Measurements from ENCODE around the gene TSHZ1. TPM values are rescaled to one million over a fixed set of nuclear protein-coding genes. Genes with fewer than 3 reads are reported as not detected.
A peak's percentile ranks its signal among the peaks of the same experiment; 100 is the strongest.

TSHZ1 gene
- total and polyA plus RNA-seq, 5 donors from 2014 or later = 1.1 to 16.4 (median 1.5) TPM

DNA sequence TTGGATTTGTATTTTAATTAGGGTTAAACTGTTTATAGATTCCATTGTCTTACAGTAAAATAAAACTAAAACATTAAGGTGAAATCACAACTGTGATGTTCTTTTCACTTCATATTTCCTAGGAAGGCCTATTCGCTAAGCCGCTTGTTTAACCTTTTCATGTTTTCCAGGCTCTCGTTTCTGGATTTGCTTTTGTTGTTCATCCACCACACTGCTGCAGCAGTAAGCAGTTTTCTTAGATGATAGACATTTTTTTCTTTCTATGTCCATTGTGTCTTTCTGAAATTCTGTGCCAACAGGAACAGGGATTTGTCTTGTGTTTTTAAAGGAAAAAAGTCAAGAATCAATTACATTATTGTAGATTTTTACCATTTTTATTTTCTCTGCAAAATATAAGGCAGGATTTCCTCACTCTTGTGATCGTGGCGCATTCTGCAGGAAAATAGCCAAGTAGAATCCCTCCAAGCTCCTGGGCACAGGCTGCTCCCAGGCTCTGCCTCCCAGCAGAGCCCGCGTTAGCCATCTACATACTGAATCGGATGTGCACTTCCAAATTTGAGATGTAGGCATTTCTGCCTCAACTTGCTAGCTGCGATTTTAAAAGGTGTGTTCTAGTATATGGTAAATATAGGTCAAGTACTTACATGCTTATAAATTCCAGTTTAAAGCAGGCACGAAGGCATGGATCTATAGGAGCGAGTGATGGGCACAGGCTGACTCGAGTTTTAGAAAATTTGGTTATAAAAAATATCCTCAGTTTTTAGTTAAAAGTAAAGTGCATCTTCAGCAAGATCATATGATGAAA, 10.2 kb downstream of the TSHZ1 start:
- peak overlapping the region in 1 of 4 donors; percentile 51 for H3K4me3 Mint-ChIP-seq
- peaks cover 4% of the 10 kb centered on the region for H3K27me3 Mint-ChIP-seq
- ATAC-seq (ENCODE audit: low read depth in 2 of 2) (no peak), DNase-seq (no peak)
- H3K27ac Mint-ChIP-seq = no peak overlapping the region
- no peak overlapping the region for H3K27ac ChIP-seq (ENCODE audit: insufficient read depth, low read length, poor library complexity, severe bottlenecking)
- H3K9me3 ChIP-seq (ENCODE audit: control insufficient read depth in 2 of 2, low read length in 2 of 2) = no peaks in the 10 kb centered on the region
- no peaks in the 10 kb centered on the region for H3K27me3 ChIP-seq (ENCODE audit: control insufficient read depth, insufficient read depth, low read length)
- no peaks in the 10 kb centered on the region for H3K36me3 ChIP-seq (ENCODE audit: control insufficient read depth, insufficient read depth, low read length)
- H3K4me1 ChIP-seq (ENCODE audit: control insufficient read depth, insufficient read depth, low read length, poor library complexity, severe bottlenecking) = peaks cover 3% of the 10 kb centered on the region
- no peak overlapping the region for H3K4me3 ChIP-seq (ENCODE audit: low read depth, low read length)
- no peaks in the 10 kb centered on the region for H3K9me3 Mint-ChIP-seq
- peaks cover 19 to 52% (median 39%) of the 10 kb centered on the region in 4 donors for H3K4me1 Mint-ChIP-seq
- peaks cover 3% of the 10 kb centered on the region for H3K36me3 Mint-ChIP-seq

DNA sequence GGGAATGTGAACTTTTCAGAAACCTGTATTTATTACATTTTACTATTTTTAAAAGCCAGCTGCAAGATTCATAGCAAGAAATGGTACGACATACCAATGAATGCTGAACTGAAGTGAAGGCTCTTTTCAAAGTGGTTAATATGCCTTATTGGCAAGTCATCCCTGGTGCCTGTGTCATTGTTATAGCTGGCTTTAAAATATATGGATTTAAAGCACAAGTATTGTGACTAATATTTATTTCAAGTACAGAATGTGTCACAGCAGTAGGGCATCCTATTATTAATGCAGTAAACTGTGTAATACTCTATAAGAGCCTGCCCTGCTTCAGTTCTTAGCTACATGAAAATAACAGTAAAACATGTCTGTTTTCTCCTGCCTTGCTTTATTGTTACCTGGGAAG, 10.8 kb downstream of the TSHZ1 start:
- Histone ChIP-seq H3K36me3 (ENCODE audit: control insufficient read depth, insufficient read depth, low read length) (no peaks in the 10 kb centered on the region), H3K27me3 (ENCODE audit: control insufficient read depth, insufficient read depth, low read length) (no peaks in the 10 kb centered on the region), H3K9me3 (ENCODE audit: control insufficient read depth in 2 of 2, low read length in 2 of 2) (no peaks in the 10 kb centered on the region), H3K4me1 (ENCODE audit: control insufficient read depth, insufficient read depth, low read length, poor library complexity, severe bottlenecking) (no peaks in the 10 kb centered on the region), H3K27ac (ENCODE audit: insufficient read depth, low read length, poor library complexity, severe bottlenecking) (no peak overlapping the region), H3K4me3 (ENCODE audit: low read depth, low read length) (no peak overlapping the region)
- Mint-ChIP-seq H3K4me3 (no peak overlapping the region), H3K9me3 (no peaks in the 10 kb centered on the region), H3K36me3 (peaks cover 3% of the 10 kb centered on the region), H3K27ac (no peak overlapping the region), H3K4me1 (peaks cover 19 to 49% (median 36%) of the 10 kb centered on the region in 4 donors), H3K27me3 (peaks cover 4% of the 10 kb centered on the region)
- ATAC-seq (ENCODE audit: low read depth in 2 of 2) (no peak), DNase-seq (no peak)

DNA sequence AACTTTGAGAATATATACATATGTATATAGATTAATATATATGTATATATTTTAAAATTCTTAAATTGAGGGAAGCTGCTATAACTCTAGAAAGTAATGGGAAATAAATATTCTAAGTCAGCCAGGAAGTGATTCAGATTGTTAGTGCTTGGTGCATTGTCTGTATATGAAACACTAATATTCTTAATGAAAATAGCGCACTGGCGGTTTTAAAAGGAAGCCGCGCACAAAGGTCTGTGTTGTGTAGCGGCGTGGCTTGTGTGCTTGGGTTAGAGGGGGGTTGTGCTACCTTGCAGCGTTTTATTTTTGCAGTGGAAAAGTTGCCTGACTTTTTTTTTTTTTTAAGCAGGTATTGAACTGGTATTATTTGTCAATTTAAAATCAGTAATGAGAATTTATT, 11.3 kb downstream of the TSHZ1 start:
- Histone ChIP-seq H3K27ac (ENCODE audit: insufficient read depth, low read length, poor library complexity, severe bottlenecking) (no peak overlapping the region), H3K4me3 (ENCODE audit: low read depth, low read length) (no peak overlapping the region), H3K36me3 (ENCODE audit: control insufficient read depth, insufficient read depth, low read length) (no peaks in the 10 kb centered on the region), H3K27me3 (ENCODE audit: control insufficient read depth, insufficient read depth, low read length) (no peaks in the 10 kb centered on the region), H3K9me3 (ENCODE audit: control insufficient read depth in 2 of 2, low read length in 2 of 2) (no peaks in the 10 kb centered on the region), H3K4me1 (ENCODE audit: control insufficient read depth, insufficient read depth, low read length, poor library complexity, severe bottlenecking) (no peaks in the 10 kb centered on the region)
- peak overlapping the region in 3 of 4 donors; percentile 4 to 28 (median 26) for H3K4me3 Mint-ChIP-seq
- H3K36me3 Mint-ChIP-seq = peaks cover 3% of the 10 kb centered on the region
- DNase-seq = no peak
- no peak for ATAC-seq (ENCODE audit: low read depth in 2 of 2)
- H3K27ac Mint-ChIP-seq = peak overlapping the region in 1 of 3 donors; percentile 21
- no peaks in the 10 kb centered on the region for H3K9me3 Mint-ChIP-seq
- peaks cover 4% of the 10 kb centered on the region for H3K27me3 Mint-ChIP-seq
- peaks cover 17 to 49% (median 34%) of the 10 kb centered on the region in 4 donors for H3K4me1 Mint-ChIP-seq

DNA sequence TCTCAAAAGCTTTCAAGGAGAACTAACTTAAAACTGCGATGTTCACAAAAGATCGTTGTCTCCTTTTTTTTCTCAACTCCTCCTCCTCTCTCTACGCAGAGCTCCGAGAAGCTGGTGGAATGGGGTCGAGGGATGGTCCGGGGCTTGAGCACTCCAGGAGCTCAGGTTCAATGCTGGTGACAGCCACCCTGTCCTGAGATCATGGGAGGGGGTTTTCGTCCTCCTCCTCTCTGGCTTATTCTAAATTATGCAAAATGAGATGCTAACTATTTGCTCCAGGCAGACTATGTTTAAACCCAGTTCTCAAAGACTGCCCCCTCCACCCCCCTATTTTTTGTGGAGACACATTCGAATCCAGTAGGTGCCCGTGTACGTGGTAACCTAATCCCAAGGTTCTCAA, 11.8 kb downstream of the TSHZ1 start:
- Histone ChIP-seq H3K9me3 (ENCODE audit: control insufficient read depth in 2 of 2, low read length in 2 of 2) (no peaks in the 10 kb centered on the region), H3K4me3 (ENCODE audit: low read depth, low read length) (no peak overlapping the region), H3K36me3 (ENCODE audit: control insufficient read depth, insufficient read depth, low read length) (no peaks in the 10 kb centered on the region), H3K27me3 (ENCODE audit: control insufficient read depth, insufficient read depth, low read length) (no peaks in the 10 kb centered on the region), H3K27ac (ENCODE audit: insufficient read depth, low read length, poor library complexity, severe bottlenecking) (no peak overlapping the region), H3K4me1 (ENCODE audit: control insufficient read depth, insufficient read depth, low read length, poor library complexity, severe bottlenecking) (no peaks in the 10 kb centered on the region)
- DNase-seq = no peak
- no peaks in the 10 kb centered on the region for H3K9me3 Mint-ChIP-seq
- H3K4me1 Mint-ChIP-seq = peaks cover 22 to 50% (median 35%) of the 10 kb centered on the region in 4 donors
- H3K36me3 Mint-ChIP-seq = peaks cover 3% of the 10 kb centered on the region
- H3K27me3 Mint-ChIP-seq = peaks cover 4% of the 10 kb centered on the region
- H3K4me3 Mint-ChIP-seq = peak overlapping the region in 1 of 4 donors; percentile 9
- peak overlapping the region in 2 of 3 donors; percentile 21 to 32 for H3K27ac Mint-ChIP-seq
- ATAC-seq (ENCODE audit: low read depth in 2 of 2) = no peak

DNA sequence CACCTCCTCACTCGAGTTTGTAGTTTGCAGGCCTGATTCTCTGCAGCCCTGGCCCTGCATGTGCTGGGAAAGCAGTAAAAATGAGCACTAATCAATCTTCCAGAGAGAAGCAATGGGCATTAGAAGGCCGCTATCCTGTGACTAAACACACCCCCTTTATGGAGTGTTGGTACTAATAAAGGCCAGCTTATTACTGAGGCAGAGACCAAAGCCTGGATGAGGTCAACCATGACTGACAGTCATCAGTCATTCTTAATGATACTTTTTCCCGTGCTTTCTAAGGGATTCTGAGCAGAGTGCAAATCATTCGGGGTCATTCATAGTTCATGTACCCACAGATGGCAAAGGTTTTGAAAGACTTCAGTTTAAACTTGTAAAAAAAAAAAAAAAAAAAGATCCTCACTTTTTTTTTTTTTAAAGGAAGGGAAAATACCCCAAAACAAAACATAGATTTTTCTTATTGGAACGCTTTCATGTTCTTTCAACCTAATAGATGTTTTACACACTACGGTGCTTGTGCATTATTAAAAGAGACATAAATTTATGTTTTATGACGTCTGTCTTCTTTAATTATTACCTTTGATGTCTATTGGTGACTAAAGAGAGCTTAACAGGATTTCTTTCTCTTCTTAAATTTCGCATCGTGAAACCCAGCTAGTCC, 13.2 kb downstream of the TSHZ1 start:
- Mint-ChIP-seq H3K4me1 (peaks cover 20 to 47% (median 38%) of the 10 kb centered on the region in 4 donors), H3K27ac (peak overlapping the region in 1 of 3 donors; percentile 45), H3K9me3 (no peaks in the 10 kb centered on the region), H3K4me3 (no peak overlapping the region), H3K36me3 (peaks cover 3% of the 10 kb centered on the region), H3K27me3 (peaks cover 4% of the 10 kb centered on the region)
- no peak overlapping the region for H3K4me3 ChIP-seq (ENCODE audit: low read depth, low read length)
- H3K9me3 ChIP-seq (ENCODE audit: control insufficient read depth in 2 of 2, low read length in 2 of 2) = no peaks in the 10 kb centered on the region
- no peaks in the 10 kb centered on the region for H3K4me1 ChIP-seq (ENCODE audit: control insufficient read depth, insufficient read depth, low read length, poor library complexity, severe bottlenecking)
- no peaks in the 10 kb centered on the region for H3K27me3 ChIP-seq (ENCODE audit: control insufficient read depth, insufficient read depth, low read length)
- ATAC-seq (ENCODE audit: low read depth in 2 of 2) (no peak), DNase-seq (no peak)
- no peak overlapping the region for H3K27ac ChIP-seq (ENCODE audit: insufficient read depth, low read length, poor library complexity, severe bottlenecking)
- H3K36me3 ChIP-seq (ENCODE audit: control insufficient read depth, insufficient read depth, low read length) = no peaks in the 10 kb centered on the region

DNA sequence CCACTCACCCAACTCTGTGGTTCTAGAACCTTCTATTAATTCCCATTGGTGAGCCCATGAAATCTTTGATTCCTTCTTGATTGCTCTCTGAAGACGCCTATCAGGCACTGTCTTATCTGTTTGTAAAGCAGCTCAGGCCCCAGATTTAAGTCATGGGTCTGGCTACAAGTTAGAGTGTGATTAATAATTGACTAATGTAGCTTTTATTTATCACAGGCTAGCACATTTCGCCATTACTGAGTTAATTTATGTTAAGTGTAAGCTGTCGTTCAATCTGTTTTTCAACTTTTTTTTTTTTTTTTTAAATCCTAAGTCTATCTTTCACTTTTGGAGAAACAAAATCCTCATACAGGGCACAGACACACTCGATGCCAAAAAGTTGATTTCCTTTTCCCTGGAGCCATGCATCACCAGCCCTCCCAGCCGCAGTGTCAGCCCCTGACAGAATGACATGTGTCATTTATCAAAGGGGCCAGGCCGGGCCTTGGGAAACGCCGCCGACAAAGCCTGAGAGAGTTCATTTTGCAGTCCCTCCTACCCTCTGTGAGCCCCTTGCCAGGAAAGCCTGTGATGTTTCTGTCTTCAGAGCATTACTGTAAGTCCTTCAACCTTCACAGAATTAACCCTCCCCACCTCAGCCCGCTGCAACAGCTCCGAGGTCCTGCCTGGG, 15.8 kb downstream of the TSHZ1 start:
- Histone ChIP-seq H3K9me3 (ENCODE audit: control insufficient read depth in 2 of 2, low read length in 2 of 2) (no peaks in the 10 kb centered on the region), H3K27ac (ENCODE audit: insufficient read depth, low read length, poor library complexity, severe bottlenecking) (no peak overlapping the region), H3K36me3 (ENCODE audit: control insufficient read depth, insufficient read depth, low read length) (peaks cover 9% of the 10 kb centered on the region), H3K27me3 (ENCODE audit: control insufficient read depth, insufficient read depth, low read length) (no peaks in the 10 kb centered on the region), H3K4me1 (ENCODE audit: control insufficient read depth, insufficient read depth, low read length, poor library complexity, severe bottlenecking) (no peaks in the 10 kb centered on the region), H3K4me3 (ENCODE audit: low read depth, low read length) (no peak overlapping the region)
- Mint-ChIP-seq H3K4me3 (peak overlapping the region in 1 of 4 donors; percentile 47), H3K9me3 (no peaks in the 10 kb centered on the region), H3K4me1 (peaks cover 19 to 46% (median 37%) of the 10 kb centered on the region in 4 donors), H3K36me3 (peaks cover 11% of the 10 kb centered on the region), H3K27ac (no peak overlapping the region), H3K27me3 (peaks cover 4% of the 10 kb centered on the region)
- no peak for DNase-seq
- ATAC-seq (ENCODE audit: low read depth in 2 of 2) = no peak

DNA sequence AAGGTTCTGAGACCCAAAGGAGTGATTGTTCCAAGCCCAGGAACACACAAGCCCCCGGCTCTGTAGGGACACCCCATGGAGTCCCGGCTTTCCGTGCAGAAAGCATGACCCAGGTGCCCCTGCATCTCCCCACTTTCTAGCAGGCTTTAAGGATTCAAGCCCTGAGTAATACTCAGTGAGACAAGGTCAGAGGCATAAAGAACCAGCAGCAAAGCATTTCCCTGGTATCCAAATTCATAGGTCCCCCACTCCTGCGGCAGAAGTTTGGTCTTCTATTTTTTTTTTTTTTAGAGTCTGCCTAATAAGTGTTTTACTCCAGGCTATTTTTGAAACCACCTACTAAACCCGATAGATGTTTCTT, 16.3 kb downstream of the TSHZ1 start:
- Mint-ChIP-seq H3K4me1 (peaks cover 17 to 43% (median 32%) of the 10 kb centered on the region in 4 donors), H3K4me3 (no peak overlapping the region), H3K36me3 (peaks cover 11% of the 10 kb centered on the region), H3K9me3 (no peaks in the 10 kb centered on the region), H3K27ac (no peak overlapping the region), H3K27me3 (peaks cover 4% of the 10 kb centered on the region)
- Histone ChIP-seq H3K27ac (ENCODE audit: insufficient read depth, low read length, poor library complexity, severe bottlenecking) (no peak overlapping the region), H3K36me3 (ENCODE audit: control insufficient read depth, insufficient read depth, low read length) (peaks cover 9% of the 10 kb centered on the region), H3K27me3 (ENCODE audit: control insufficient read depth, insufficient read depth, low read length) (no peaks in the 10 kb centered on the region), H3K4me1 (ENCODE audit: control insufficient read depth, insufficient read depth, low read length, poor library complexity, severe bottlenecking) (no peaks in the 10 kb centered on the region), H3K9me3 (ENCODE audit: control insufficient read depth in 2 of 2, low read length in 2 of 2) (no peaks in the 10 kb centered on the region), H3K4me3 (ENCODE audit: low read depth, low read length) (no peak overlapping the region)
- no peak for ATAC-seq (ENCODE audit: low read depth in 2 of 2)
- DNase-seq = no peak

All from CD4-positive, CD25-positive, alpha-beta regulatory T cell (primary cell).